Daoy (cell line): Measurements from ENCODE around the gene MAP2K1. TPM values are rescaled to one million over a fixed set of nuclear protein-coding genes. Genes with fewer than 3 reads are reported as not detected.
"Not testable (repeated sequence)": the region's sequence is repeated elsewhere in the genome, so short reads cannot be mapped to it uniquely, and the experiment has no call there.

Source experiments
- DNase-seq: peaks from one replicate; pipeline ENCODE4 v3.0.0-alpha.2; 2015; ENCODE audit warnings: low read depth
- total RNA-seq: library from RNA; depleted of rRNA; stranded (reverse); fragments of >200 nt; shearing (Covaris generic); gene quantifications from 2 replicates; pipeline ENCODE4 v1.2.3, GENCODE V29; 2014

Gene MAP2K1
- total RNA-seq, 1 experiment from 2014 or later, result 30.7 TPM

GRCh38 chr15:66424963-66425612 is 38.4 kb downstream of the MAP2K1 start:
- no peak for DNase-seq

- no peak for DNase-seq
Measured at GRCh38 chr15:66425837-66426236, 39.1 kb downstream of the MAP2K1 start.

- DNase-seq, result no peak
Measured at GRCh38 chr15:66429117-66429516, 42.4 kb downstream of the MAP2K1 start.

GRCh38 chr15:66429546-66429945 is 42.8 kb downstream of the MAP2K1 start:
- DNase-seq, result no peak

- DNase-seq, result no peak
Measured at GRCh38 chr15:66430627-66431255, 44.0 kb downstream of the MAP2K1 start.

- no peak for DNase-seq
Measured at GRCh38 chr15:66433726-66434125, 47.0 kb downstream of the MAP2K1 start.

GRCh38 chr15:66440501-66440900 is 53.8 kb downstream of the MAP2K1 start:
- DNase-seq, result no peak

- no peak for DNase-seq
Measured at GRCh38 chr15:66452420-66452819, 65.7 kb downstream of the MAP2K1 start.

GRCh38 chr15:66452971-66453580 is 66.4 kb downstream of the MAP2K1 start:
- no peak for DNase-seq

- DNase-seq, result no peak
Measured at GRCh38 chr15:66454143-66454542, 67.4 kb downstream of the MAP2K1 start.

- no peak for DNase-seq
Measured at GRCh38 chr15:66456211-66456610, 69.5 kb downstream of the MAP2K1 start.

- DNase-seq, result no peak
Measured at GRCh38 chr15:66459818-66460615, 73.3 kb downstream of the MAP2K1 start.

- not testable (repeated sequence) for DNase-seq
Measured at GRCh38 chr15:66461294-66461693, 74.6 kb downstream of the MAP2K1 start.

- DNase-seq, result no peak
Measured at GRCh38 chr15:66461917-66462316, 75.2 kb downstream of the MAP2K1 start.

- no peak for DNase-seq
Measured at GRCh38 chr15:66462627-66463026, 75.9 kb downstream of the MAP2K1 start.

- not testable (repeated sequence) for DNase-seq
Measured at GRCh38 chr15:66465294-66465693, 78.6 kb downstream of the MAP2K1 start.

GRCh38 chr15:66467162-66468040 is 80.7 kb downstream of the MAP2K1 start:
- DNase-seq, result not testable (repeated sequence)

- not testable (repeated sequence) for DNase-seq
Measured at GRCh38 chr15:66470825-66471224, 84.1 kb downstream of the MAP2K1 start.

GRCh38 chr15:66472176-66472999 is 85.7 kb downstream of the MAP2K1 start:
- no peak for DNase-seq

GRCh38 chr15:66474135-66474534 is 87.4 kb downstream of the MAP2K1 start:
- no peak for DNase-seq
